Stimulated activated naive B cell treated with anti-CD40 and anti-IgM and Interleukin-4, amounts not matched to agents 10 μg/mL and 1 μg/mL and 100 μg/mL, for 72 hours (primary cell): ENCODE results near the gene NREP.

Source experiments
- ATAC-seq, 2 donors: fragments of 150-1000 bp; cut with Tn5 transposase; replicated peaks; 2 replicates each; pipeline ENCODE4 v1.10.0; 2021; ENCODE audit warnings: moderate library complexity in 1 of 2
- DNase-seq: peaks from one replicate; pipeline ENCODE4 v3.0.0; 2021
- H3K27ac Mint-ChIP-seq: one replicate; pipeline ENCODE4 v1.8.0; 2022; ENCODE audit warnings: mild to moderate bottlenecking, mixed read lengths
- H3K27me3 Mint-ChIP-seq, 2 donors: one replicate each; pipeline ENCODE4 v1.8.0; 2022; ENCODE audit warnings: mixed read lengths in 2 of 2
- H3K36me3 Mint-ChIP-seq, 2 donors: one replicate each; pipeline ENCODE4 v1.8.0; 2022; ENCODE audit warnings: mixed read lengths in 2 of 2, mild to moderate bottlenecking in 1 of 2
- H3K4me1 Mint-ChIP-seq, 2 donors: one replicate each; pipeline ENCODE4 v1.8.0; 2022; ENCODE audit warnings: mixed read lengths in 2 of 2, mild to moderate bottlenecking in 1 of 2
- H3K4me3 Mint-ChIP-seq, 2 donors: one replicate each; pipeline ENCODE4 v1.8.0; 2022; ENCODE audit warnings: mild to moderate bottlenecking in 2 of 2, mixed read lengths in 2 of 2, moderate library complexity in 1 of 2
- H3K9me3 Mint-ChIP-seq, 2 donors: one replicate each; pipeline ENCODE4 v1.8.0; 2022; ENCODE audit warnings: mixed read lengths in 2 of 2, mild to moderate bottlenecking in 1 of 2

NREP gene

DNA sequence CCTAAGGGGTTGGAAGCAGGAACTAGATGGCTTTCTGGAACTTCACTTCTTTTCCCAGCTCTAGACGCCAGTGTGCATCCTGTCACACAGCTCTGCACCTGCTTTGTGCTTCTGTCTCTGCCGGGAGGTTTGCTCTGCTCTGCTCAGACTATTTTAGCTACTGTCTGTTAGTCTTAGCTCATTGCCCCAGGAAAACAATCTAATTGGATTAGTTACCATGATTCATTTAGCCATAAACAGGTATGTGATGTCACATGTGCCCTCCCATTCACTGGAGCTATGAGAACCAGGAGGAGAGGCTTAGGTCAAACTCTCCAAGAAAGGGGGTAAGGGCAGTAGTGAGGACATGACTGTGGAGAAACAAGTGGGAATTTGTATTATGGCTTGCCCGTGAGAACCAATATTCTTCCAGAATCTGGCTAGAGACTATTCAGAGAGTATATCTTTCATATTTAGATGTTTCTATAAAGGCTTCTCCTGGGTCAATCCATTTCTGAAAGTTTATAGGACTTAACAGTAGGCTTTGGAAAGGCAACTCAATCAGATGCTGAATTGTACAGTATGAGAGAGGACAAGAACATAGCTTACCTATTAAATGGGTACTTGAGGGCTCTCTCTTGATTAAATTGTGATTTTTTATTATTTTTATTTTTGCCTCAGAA, 22.4 kb upstream of the NREP start:
- H3K4me1 Mint-ChIP-seq = peaks cover 2 to 5% of the 10 kb centered on the region in 2 donors
- H3K36me3 Mint-ChIP-seq = no peaks in the 10 kb centered on the region
- peaks cover 0 to 4% of the 10 kb centered on the region in 2 donors for H3K27me3 Mint-ChIP-seq
- no peaks in the 10 kb centered on the region for H3K9me3 Mint-ChIP-seq
- no peak for ATAC-seq
- no peak overlapping the region for H3K4me3 Mint-ChIP-seq
- H3K27ac Mint-ChIP-seq = no peak overlapping the region
- DNase-seq = no peak

DNA sequence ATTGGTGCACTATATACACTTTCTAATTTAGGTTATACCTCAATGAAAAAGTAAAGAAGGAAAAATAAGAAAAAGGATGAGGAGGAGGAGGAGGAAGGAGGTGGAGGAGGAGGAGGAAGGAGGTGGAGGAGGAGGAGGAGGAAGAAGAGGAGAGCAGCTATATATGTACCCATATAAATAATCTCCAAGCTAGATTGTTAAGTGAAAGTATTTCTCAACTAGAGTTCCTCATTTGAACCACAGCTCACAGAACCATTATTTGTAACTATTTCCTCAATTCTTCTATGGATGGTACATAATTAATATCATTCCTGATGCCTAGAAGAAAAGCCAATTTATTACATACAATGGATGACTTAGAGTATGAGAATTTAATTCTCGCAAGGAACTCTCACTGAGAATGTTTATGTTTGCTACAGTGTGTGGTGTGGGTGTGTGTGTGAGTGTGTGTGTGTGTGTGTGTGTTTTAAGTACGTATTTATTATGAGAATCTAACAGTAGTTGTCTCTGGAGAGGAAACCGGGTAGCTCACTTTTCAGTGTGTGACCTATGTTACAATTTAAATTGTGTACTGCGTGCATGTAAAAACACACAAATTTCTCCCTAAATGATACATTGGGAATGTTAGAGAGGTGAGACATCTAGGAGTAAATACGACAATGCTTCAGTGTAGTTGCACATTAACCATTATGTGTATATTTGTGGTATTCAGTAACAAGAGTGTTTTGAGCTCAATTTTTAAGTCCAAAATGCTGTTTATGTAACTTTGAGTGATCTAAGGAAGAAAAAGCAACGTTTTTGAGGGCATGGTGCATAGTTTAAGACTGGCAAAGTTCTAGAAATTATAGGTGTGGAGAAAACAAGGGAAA, 20.2 kb upstream of the NREP start:
- Mint-ChIP-seq H3K27me3 (peaks cover 0 to 8% of the 10 kb centered on the region in 2 donors), H3K27ac (no peak overlapping the region), H3K4me1 (peaks cover 2 to 5% of the 10 kb centered on the region in 2 donors), H3K36me3 (no peaks in the 10 kb centered on the region), H3K9me3 (no peaks in the 10 kb centered on the region), H3K4me3 (no peak overlapping the region)
- ATAC-seq (no peak), DNase-seq (no peak)

- no peak for DNase-seq
- ATAC-seq = no peak
- H3K27ac Mint-ChIP-seq = no peak overlapping the region
Observed at GRCh38 chr5:111775224-111775623, 18.2 kb upstream of the NREP start.

DNA sequence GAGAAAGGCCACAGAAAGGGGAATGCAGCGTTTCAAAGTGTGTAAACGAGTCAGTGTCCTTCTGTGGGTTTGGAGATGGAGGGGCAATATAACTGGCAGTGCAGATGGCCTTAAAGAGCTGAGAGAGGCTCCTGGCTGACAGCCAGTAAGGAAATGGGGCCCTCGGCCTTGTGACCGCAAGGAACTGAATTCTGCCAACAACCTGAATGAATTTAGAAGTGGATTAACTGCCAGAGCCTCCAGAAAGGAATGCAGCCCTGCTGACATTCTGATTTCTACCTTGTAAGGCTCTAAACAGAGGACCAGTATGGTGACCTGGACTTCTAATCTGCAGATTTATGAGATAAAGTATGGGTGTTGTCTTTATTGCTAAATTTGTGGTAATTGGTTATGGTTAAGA, 17.5 kb upstream of the NREP start:
- H3K4me3 Mint-ChIP-seq = no peak overlapping the region
- H3K4me1 Mint-ChIP-seq = peaks cover 4 to 5% of the 10 kb centered on the region in 2 donors
- H3K27me3 Mint-ChIP-seq = peaks cover 0 to 8% of the 10 kb centered on the region in 2 donors
- no peaks in the 10 kb centered on the region for H3K36me3 Mint-ChIP-seq
- H3K9me3 Mint-ChIP-seq = no peaks in the 10 kb centered on the region
- no peak for DNase-seq
- ATAC-seq = no peak
- no peak overlapping the region for H3K27ac Mint-ChIP-seq

More at GRCh38 chr5:111775224-111775623, 18.2 kb upstream of the NREP start:
- Mint-ChIP-seq H3K27me3 (peaks cover 0 to 8% of the 10 kb centered on the region in 2 donors), H3K9me3 (no peaks in the 10 kb centered on the region), H3K36me3 (no peaks in the 10 kb centered on the region), H3K4me1 (peaks cover 4 to 5% of the 10 kb centered on the region in 2 donors), H3K4me3 (no peak overlapping the region)

DNA sequence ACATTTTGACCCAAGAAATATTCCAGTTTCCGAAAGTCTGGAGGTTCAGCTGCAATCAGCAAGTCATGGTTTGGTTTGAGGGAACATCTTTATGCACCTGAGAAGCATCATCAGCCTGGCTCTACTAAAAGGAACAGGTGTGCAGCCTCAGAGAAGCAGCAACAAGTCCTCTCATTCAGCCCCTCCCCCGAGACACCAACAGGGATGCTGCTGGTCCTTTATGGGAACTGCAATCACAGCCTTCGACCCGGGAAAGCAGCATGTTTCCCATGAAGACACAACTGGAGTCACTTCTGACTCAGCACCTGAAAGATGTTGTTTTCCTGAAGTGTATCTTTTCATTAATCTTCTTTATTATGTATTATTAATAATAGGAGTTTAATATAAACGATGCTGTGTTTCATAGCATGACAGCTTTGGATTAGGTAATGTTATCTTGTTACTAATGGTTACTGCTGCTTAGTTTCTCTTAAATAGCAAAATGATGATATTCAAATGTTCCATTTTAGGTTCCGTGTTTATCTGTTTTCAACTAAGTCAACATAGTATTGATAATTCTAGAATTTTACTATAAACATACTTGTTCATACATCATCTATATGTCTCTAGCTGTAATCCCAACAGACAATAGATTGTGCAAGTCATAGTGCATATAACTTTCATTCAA, 15.6 kb upstream of the NREP start:
- no peak for DNase-seq
- Mint-ChIP-seq H3K27ac (no peak overlapping the region), H3K36me3 (no peaks in the 10 kb centered on the region), H3K4me3 (no peak overlapping the region), H3K27me3 (peaks cover 0 to 8% of the 10 kb centered on the region in 2 donors), H3K4me1 (peaks cover 4 to 5% of the 10 kb centered on the region in 2 donors), H3K9me3 (peaks cover 2 to 3% of the 10 kb centered on the region in 2 donors)
- ATAC-seq = no peak

- no peak for DNase-seq
- no peak for ATAC-seq
- Mint-ChIP-seq H3K4me3 (no peak overlapping the region), H3K4me1 (peaks cover 0 to 2% of the 10 kb centered on the region in 2 donors), H3K9me3 (peaks cover 2 to 3% of the 10 kb centered on the region in 2 donors), H3K27me3 (peaks cover 0 to 4% of the 10 kb centered on the region in 2 donors), H3K36me3 (no peaks in the 10 kb centered on the region), H3K27ac (no peak overlapping the region)
Observed at GRCh38 chr5:111769541-111769940, 12.5 kb upstream of the NREP start.

- H3K4me3 Mint-ChIP-seq = no peak overlapping the region
Observed at GRCh38 chr5:111765613-111766571, 8.9 kb upstream of the NREP start.

GRCh38 chr5:111764019-111764418, 7.0 kb upstream of the NREP start:
- H3K9me3 Mint-ChIP-seq = peaks cover 3 to 4% of the 10 kb centered on the region in 2 donors
- no peak for DNase-seq
- H3K4me3 Mint-ChIP-seq = no peak overlapping the region
- H3K27me3 Mint-ChIP-seq = no peaks in the 10 kb centered on the region
- H3K4me1 Mint-ChIP-seq = no peaks in the 10 kb centered on the region
- ATAC-seq = no peak
- no peak overlapping the region for H3K27ac Mint-ChIP-seq
- H3K36me3 Mint-ChIP-seq = no peaks in the 10 kb centered on the region

More at GRCh38 chr5:111765613-111766571, 8.9 kb upstream of the NREP start:
- H3K27ac Mint-ChIP-seq = peak overlapping the region; percentile 56
- peaks cover 3 to 4% of the 10 kb centered on the region in 2 donors for H3K9me3 Mint-ChIP-seq
- ATAC-seq (no peak), DNase-seq (no peak)
- H3K4me1 Mint-ChIP-seq = no peaks in the 10 kb centered on the region
- H3K27me3 Mint-ChIP-seq = no peaks in the 10 kb centered on the region
- H3K36me3 Mint-ChIP-seq = no peaks in the 10 kb centered on the region

- Mint-ChIP-seq H3K4me3 (no peak overlapping the region), H3K9me3 (peaks cover 0 to 2% of the 10 kb centered on the region in 2 donors), H3K27ac (no peak overlapping the region), H3K27me3 (no peaks in the 10 kb centered on the region), H3K36me3 (no peaks in the 10 kb centered on the region), H3K4me1 (peaks cover 2 to 6% of the 10 kb centered on the region in 2 donors)
- ATAC-seq (no peak), DNase-seq (no peak)
Observed at GRCh38 chr5:111762895-111763294, 5.9 kb upstream of the NREP start.

DNA sequence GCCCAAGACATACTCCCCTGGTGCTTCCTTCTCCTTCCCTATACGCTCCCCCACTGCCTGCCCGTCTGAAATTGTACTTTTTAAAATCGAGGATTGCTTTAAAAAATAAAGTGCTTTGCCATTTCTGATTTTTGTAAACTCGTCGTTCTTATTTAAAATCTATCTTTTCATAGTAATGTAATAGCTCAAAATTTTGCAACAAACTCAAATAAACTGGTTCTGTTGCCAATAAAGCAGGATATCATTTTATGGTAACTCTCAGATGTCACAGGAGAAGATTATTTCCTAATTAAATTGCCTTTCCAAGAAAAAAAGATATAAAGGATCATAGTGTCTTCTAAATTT, 1.3 kb upstream of the NREP start:
- ATAC-seq = no peak
- Mint-ChIP-seq H3K27me3 (no peaks in the 10 kb centered on the region), H3K9me3 (no peaks in the 10 kb centered on the region), H3K4me1 (peaks cover 8 to 26% of the 10 kb centered on the region in 2 donors), H3K36me3 (no peaks in the 10 kb centered on the region), H3K4me3 (peak overlapping the region; percentile 88 to 92), H3K27ac (peak overlapping the region; percentile 68)
- DNase-seq = no peak

- DNase-seq (peak; percentile 79), ATAC-seq (peak; percentile 80 to 82)
- Mint-ChIP-seq H3K9me3 (no peaks in the 10 kb centered on the region), H3K27me3 (no peaks in the 10 kb centered on the region), H3K27ac (peak overlapping the region; percentile 82), H3K36me3 (no peaks in the 10 kb centered on the region), H3K4me1 (peaks cover 8 to 26% of the 10 kb centered on the region in 2 donors), H3K4me3 (peak overlapping the region; percentile 88 to 92)
Observed at GRCh38 chr5:111757355-111758283, 625 bp upstream of the NREP start.

- Mint-ChIP-seq H3K27me3 (no peaks in the 10 kb centered on the region), H3K9me3 (no peaks in the 10 kb centered on the region), H3K4me3 (peak overlapping the region; percentile 88 to 92), H3K36me3 (no peaks in the 10 kb centered on the region), H3K27ac (no peak overlapping the region), H3K4me1 (peaks cover 8 to 26% of the 10 kb centered on the region in 2 donors)
- no peak for DNase-seq
- ATAC-seq = no peak
Observed at GRCh38 chr5:111755942-111756381, 1.0 kb downstream of the NREP start.
